ENCODE results near the gene RNF214. TPM values are rescaled to one million over a fixed set of nuclear protein-coding genes. Genes with fewer than 3 reads are reported as not detected.

Gene RNF214
- polyA plus RNA-seq, 3 donors, result 6.4 to 13.8 (median 7.8) TPM

DNA sequence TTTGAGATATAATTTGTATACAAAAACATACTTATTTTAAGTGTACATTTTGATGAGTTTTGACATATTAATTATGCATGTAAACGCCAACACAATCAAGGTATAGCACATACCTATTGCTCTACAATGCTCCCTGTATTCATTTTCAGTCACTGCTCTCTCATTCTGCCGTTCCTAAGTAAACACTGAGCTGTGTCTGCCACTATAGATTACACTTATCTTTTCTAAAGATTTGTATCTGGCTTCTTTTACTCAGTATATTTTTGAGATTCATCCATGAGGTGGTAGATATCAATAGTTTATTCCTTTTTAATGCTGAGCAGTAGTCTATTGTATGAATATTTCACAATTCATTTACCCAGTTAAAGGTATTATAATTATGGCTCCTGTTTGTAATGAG, 33.3 kb downstream of the RNF214 start:
- Histone ChIP-seq H3K27ac (ENCODE audit: low read depth in 1 of 2, low read length in 2 of 2) (no peak overlapping the region), H3K27me3 (ENCODE audit: control insufficient read depth in 2 of 2, insufficient read depth in 2 of 2, low read length in 2 of 2) (no peaks in the 10 kb centered on the region), H3K4me2 (replicated peaks; ENCODE audit: extremely low read depth, low read length, poor library complexity, severe bottlenecking) (no peak overlapping the region), H3K9me3 (replicated peaks in 1 of 2; ENCODE audit: control insufficient read depth in 1 of 2, insufficient read depth in 1 of 2, low read length in 2 of 2) (no peaks in the 10 kb centered on the region), H3K4me1 (ENCODE audit: control insufficient read depth in 1 of 2, insufficient read depth in 2 of 2, low read length in 2 of 2) (no peaks in the 10 kb centered on the region), H3K79me2 (ENCODE audit: insufficient read depth, low read length) (no peaks in the 10 kb centered on the region), H3K4me3 (replicated peaks in 1 of 3; ENCODE audit: low read depth in 2 of 3, low read length in 3 of 3) (no peak overlapping the region), H2AFZ (ENCODE audit: insufficient read depth, low read depth, low read length, poor library complexity, severe bottlenecking) (no peak overlapping the region), H3K9ac (ENCODE audit: insufficient read depth, low read length, poor library complexity, severe bottlenecking) (no peak overlapping the region), H4K20me1 (ENCODE audit: insufficient read depth, low read length) (no peaks in the 10 kb centered on the region), H3K36me3 (replicated peaks in 1 of 2; ENCODE audit: control insufficient read depth in 1 of 2, insufficient read depth in 2 of 2, low read length in 2 of 2) (peaks cover 13 to 54% of the 10 kb centered on the region in 2 donors)
- Mint-ChIP-seq H3K4me1 (no peaks in the 10 kb centered on the region), H3K4me3 (no peak overlapping the region), H3K9me3 (no peaks in the 10 kb centered on the region), H3K27ac (no peak overlapping the region), H3K36me3 (peaks cover 42 to 63% of the 10 kb centered on the region in 2 donors), H3K27me3 (ENCODE audit: low read depth in 3 of 3) (peaks cover 0 to 1% (median 0%) of the 10 kb centered on the region in 3 donors)
- intact Hi-C loops (cut with micrococcal nuclease), result no loop called here
- TF ChIP-seq, protein P1, sequence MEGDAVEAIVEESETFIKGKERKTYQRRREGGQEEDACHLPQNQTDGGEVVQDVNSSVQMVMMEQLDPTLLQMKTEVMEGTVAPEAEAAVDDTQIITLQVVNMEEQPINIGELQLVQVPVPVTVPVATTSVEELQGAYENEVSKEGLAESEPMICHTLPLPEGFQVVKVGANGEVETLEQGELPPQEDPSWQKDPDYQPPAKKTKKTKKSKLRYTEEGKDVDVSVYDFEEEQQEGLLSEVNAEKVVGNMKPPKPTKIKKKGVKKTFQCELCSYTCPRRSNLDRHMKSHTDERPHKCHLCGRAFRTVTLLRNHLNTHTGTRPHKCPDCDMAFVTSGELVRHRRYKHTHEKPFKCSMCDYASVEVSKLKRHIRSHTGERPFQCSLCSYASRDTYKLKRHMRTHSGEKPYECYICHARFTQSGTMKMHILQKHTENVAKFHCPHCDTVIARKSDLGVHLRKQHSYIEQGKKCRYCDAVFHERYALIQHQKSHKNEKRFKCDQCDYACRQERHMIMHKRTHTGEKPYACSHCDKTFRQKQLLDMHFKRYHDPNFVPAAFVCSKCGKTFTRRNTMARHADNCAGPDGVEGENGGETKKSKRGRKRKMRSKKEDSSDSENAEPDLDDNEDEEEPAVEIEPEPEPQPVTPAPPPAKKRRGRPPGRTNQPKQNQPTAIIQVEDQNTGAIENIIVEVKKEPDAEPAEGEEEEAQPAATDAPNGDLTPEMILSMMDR (IDR thresholded peaks at IDR 0.05), result no peak
- DNase-seq, result no peak
- no CpG with 5 or more reads among the region's 2 CpGs for WGBS (ENCODE audit: insufficient coverage)

GRCh38 chr11:117269856-117270255, 37.4 kb downstream of the RNF214 start:
- Histone ChIP-seq H4K20me1 (ENCODE audit: insufficient read depth, low read length) (no peaks in the 10 kb centered on the region), H3K27me3 (ENCODE audit: control insufficient read depth in 2 of 2, insufficient read depth in 2 of 2, low read length in 2 of 2) (no peaks in the 10 kb centered on the region), H3K9ac (ENCODE audit: insufficient read depth, low read length, poor library complexity, severe bottlenecking) (no peak overlapping the region), H3K4me3 (replicated peaks in 1 of 3; ENCODE audit: low read depth in 2 of 3, low read length in 3 of 3) (no peak overlapping the region), H3K79me2 (ENCODE audit: insufficient read depth, low read length) (no peaks in the 10 kb centered on the region), H3K4me2 (replicated peaks; ENCODE audit: extremely low read depth, low read length, poor library complexity, severe bottlenecking) (no peak overlapping the region), H2AFZ (ENCODE audit: insufficient read depth, low read depth, low read length, poor library complexity, severe bottlenecking) (no peak overlapping the region), H3K36me3 (replicated peaks in 1 of 2; ENCODE audit: control insufficient read depth in 1 of 2, insufficient read depth in 2 of 2, low read length in 2 of 2) (peaks cover 2 to 34% of the 10 kb centered on the region in 2 donors), H3K4me1 (ENCODE audit: control insufficient read depth in 1 of 2, insufficient read depth in 2 of 2, low read length in 2 of 2) (no peaks in the 10 kb centered on the region), H3K27ac (ENCODE audit: low read depth in 1 of 2, low read length in 2 of 2) (no peak overlapping the region), H3K9me3 (replicated peaks in 1 of 2; ENCODE audit: control insufficient read depth in 1 of 2, insufficient read depth in 1 of 2, low read length in 2 of 2) (no peaks in the 10 kb centered on the region)
- intact Hi-C loops (cut with micrococcal nuclease), result no loop called here
- peaks cover 1 to 7% (median 5%) of the 10 kb centered on the region in 7 donors for H3K9me3 Mint-ChIP-seq
- TF ChIP-seq, protein P1 (IDR thresholded peaks at IDR 0.05), result no peak
- no peak overlapping the region for H3K4me3 Mint-ChIP-seq
- no peak for DNase-seq
- no peak overlapping the region for H3K27ac Mint-ChIP-seq
- peaks cover 41 to 63% of the 10 kb centered on the region in 2 donors for H3K36me3 Mint-ChIP-seq
- WGBS (ENCODE audit: insufficient coverage), result no CpG with 5 or more reads among the region's 2 CpGs
- peaks cover 0 to 1% (median 0%) of the 10 kb centered on the region in 3 donors for H3K27me3 Mint-ChIP-seq (ENCODE audit: low read depth in 3 of 3)
- H3K4me1 Mint-ChIP-seq, result no peaks in the 10 kb centered on the region
